CD4-positive, alpha-beta memory T cell (primary cell): ENCODE data around the gene NPAS2. TPM values are rescaled to one million over a fixed set of nuclear protein-coding genes. Genes with fewer than 3 reads are reported as not detected.

Experiments
- CTCF ChIA-PET: fragments of 350-600 bp; sonication (Branson Sonifier 250); formaldehyde crosslinking; loops from one replicate; lab custom pipeline; 2021; ENCODE audit warnings: inconsistent platforms; ENCODE audit not compliant: partially characterized antibody; lab: Charles Lee
- POLR2A ChIA-PET: fragments of 350-600 bp; sonication (Branson Sonifier 250); formaldehyde crosslinking; loops from one replicate; lab custom pipeline; 2021; ENCODE audit not compliant: partially characterized antibody; lab: Charles Lee
- DNase-seq, 5 donors: peaks; one replicate each; pipeline versions ENCODE4 v3.0.0 to v3.0.0-alpha.2; 2020 to 2022; ENCODE audit warnings: mixed read lengths in 1 of 5
- H3K27ac ChIP-seq: one replicate; pipeline ENCODE4 v1.7.0; 2013; ENCODE audit warnings: low read depth, low read length
- H3K27me3 ChIP-seq: 2 replicates; pipeline ENCODE4 v1.7.0; 2013; ENCODE audit warnings: mild to moderate bottlenecking, low read length, moderate library complexity; ENCODE audit not compliant: insufficient read depth
- H3K36me3 ChIP-seq: 2 replicates; pipeline ENCODE4 v1.7.0; 2013; ENCODE audit warnings: mild to moderate bottlenecking, low read length, moderate library complexity; ENCODE audit not compliant: insufficient read depth
- H3K4me1 ChIP-seq: 2 replicates; pipeline ENCODE4 v1.7.0; 2013; ENCODE audit warnings: mild to moderate bottlenecking, low read length, moderate library complexity; ENCODE audit not compliant: insufficient read depth
- H3K4me3 ChIP-seq, 2 donors: one replicate each; pipeline ENCODE4 v1.7.0; 2013; ENCODE audit warnings: low read length in 2 of 2, mild to moderate bottlenecking in 1 of 2
- H3K9me3 ChIP-seq, 2 donors: one replicate each; pipeline ENCODE4 v1.7.0; 2013; ENCODE audit warnings: low read length in 2 of 2, control low read depth in 1 of 2; ENCODE audit not compliant: control insufficient read depth in 1 of 2
- H3K27ac Mint-ChIP-seq, 7 donors: one replicate each; pipeline ENCODE4 v1.8.0; 2020 to 2021; ENCODE audit warnings: mixed read lengths in 7 of 7, mild to moderate bottlenecking in 6 of 7, inconsistent platforms in 3 of 7, moderate library complexity in 3 of 7
- H3K27me3 Mint-ChIP-seq, 2 donors: one replicate each; pipeline ENCODE4 v1.8.0; 2020 to 2021; ENCODE audit warnings: mixed read lengths in 2 of 2
- H3K36me3 Mint-ChIP-seq, 2 donors: one replicate each; pipeline ENCODE4 v1.8.0; 2020 to 2021; ENCODE audit warnings: mixed read lengths in 2 of 2, inconsistent platforms in 1 of 2, mild to moderate bottlenecking in 1 of 2
- H3K4me1 Mint-ChIP-seq, 4 donors: one replicate each; pipeline ENCODE4 v1.8.0; 2020 to 2021; ENCODE audit warnings: mixed read lengths in 4 of 4, mild to moderate bottlenecking in 1 of 4
- H3K4me3 Mint-ChIP-seq, 8 donors: one replicate each; pipeline ENCODE4 v1.8.0; 2020 to 2021; ENCODE audit warnings: mixed read lengths in 8 of 8, mild to moderate bottlenecking in 7 of 8, moderate library complexity in 6 of 8, inconsistent platforms in 3 of 8
- H3K9me3 Mint-ChIP-seq, 8 donors: one replicate each; pipeline ENCODE4 v1.8.0; 2020 to 2021; ENCODE audit warnings: mixed read lengths in 8 of 8, mild to moderate bottlenecking in 5 of 8, inconsistent platforms in 3 of 8, moderate library complexity in 1 of 8
- intact Hi-C: fragments of 100-400 bp; cut with micrococcal nuclease; formaldehyde crosslinking; loops from one replicate; pipeline ENCODE4 v1.15.1; 2023
- polyA plus RNA-seq, 2 donors: library from polyadenylated mRNA; unstranded; fragments of 300-500 nt; fragmentation: Illumina TruSeq; gene quantifications; one replicate each; pipeline ENCODE4 v1.2.3, GENCODE V29; 2021
- total RNA-seq, 2 experiments: library from RNA; stranded (reverse); gene quantifications; one replicate each; pipeline ENCODE4 v1.2.3, GENCODE V29; 2021

Gene NPAS2
- total and polyA plus RNA-seq, 4 experiments from 2014 or later = 0.79 to 2.6 (median 2.1) TPM; not detected in 1

DNA sequence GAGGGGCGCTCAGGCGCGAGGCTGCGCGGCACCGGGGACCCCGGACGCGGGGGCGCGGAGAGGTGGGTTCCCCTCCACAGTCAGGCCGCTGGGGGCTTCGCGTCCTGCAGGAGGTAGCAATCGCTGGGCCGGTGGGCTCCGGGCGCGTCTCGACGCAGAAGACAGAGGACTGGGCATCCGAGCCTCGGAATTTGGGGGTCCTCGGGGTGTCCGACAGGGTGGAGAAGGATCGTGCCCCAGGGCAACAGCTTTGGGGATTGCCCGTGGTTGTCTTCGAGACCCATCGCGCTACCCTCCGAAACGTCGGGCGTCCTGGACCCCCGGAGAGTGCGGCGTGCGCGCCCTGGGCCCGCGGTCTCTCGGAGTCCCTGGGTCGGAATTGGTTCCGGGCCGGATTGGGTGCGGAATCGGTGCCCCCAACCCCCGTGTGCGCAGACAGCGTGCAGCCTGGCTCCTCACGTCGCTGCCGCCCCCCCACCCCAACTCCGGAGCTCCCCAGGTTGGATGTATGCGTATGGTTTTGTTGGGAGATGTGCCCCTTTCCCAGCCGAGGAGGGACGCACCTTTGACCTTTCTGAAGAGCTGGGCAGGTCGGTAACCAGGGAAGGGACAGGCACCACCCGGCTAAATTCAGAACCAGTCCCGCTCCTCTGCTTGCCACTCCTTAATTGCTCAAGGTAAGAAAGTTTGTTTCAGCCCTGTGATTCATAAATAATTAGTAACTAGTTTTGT lies 750 bp downstream of the NPAS2 start:
- Histone ChIP-seq H3K4me1 (peaks cover 12% of the 10 kb centered on the region), H3K27me3 (peaks cover 14% of the 10 kb centered on the region), H3K9me3 (no peaks in the 10 kb centered on the region), H3K36me3 (no peaks in the 10 kb centered on the region), H3K4me3 (peak overlapping the region in 1 of 2 donors; percentile 32), H3K27ac (no peak overlapping the region)
- intact Hi-C loops = loop anchor here (1.0 kb wide), 1 partner anchor 210 kb away; no protein-coding TSS in a partner anchor
- peaks cover 32% of the 10 kb centered on the region in 2 donors for H3K27me3 Mint-ChIP-seq
- ChIA-PET POLR2A (no interaction called here), CTCF (no interaction called here)
- no peaks in the 10 kb centered on the region for H3K36me3 Mint-ChIP-seq
- peaks cover 4 to 19% (median 12%) of the 10 kb centered on the region in 4 donors for H3K4me1 Mint-ChIP-seq
- no peak overlapping the region for H3K27ac Mint-ChIP-seq
- no peak for DNase-seq
- peak overlapping the region; percentile 52 to 73 (median 55) for H3K4me3 Mint-ChIP-seq
- no peaks in the 10 kb centered on the region for H3K9me3 Mint-ChIP-seq

- no peaks in the 10 kb centered on the region for H3K9me3 ChIP-seq
- peaks cover 12% of the 10 kb centered on the region for H3K4me1 ChIP-seq
- H3K27ac ChIP-seq = no peak overlapping the region
- POLR2A ChIA-PET = no interaction called here
- H3K27ac Mint-ChIP-seq = no peak overlapping the region
- no peaks in the 10 kb centered on the region for H3K9me3 Mint-ChIP-seq
- peaks cover 32 to 34% of the 10 kb centered on the region in 2 donors for H3K27me3 Mint-ChIP-seq
- CTCF ChIA-PET = no interaction called here
- H3K4me3 Mint-ChIP-seq = peak overlapping the region; percentile 52 to 75 (median 60)
- intact Hi-C loops = no loop called here
- no peaks in the 10 kb centered on the region for H3K36me3 Mint-ChIP-seq
- no peak for DNase-seq
- no peak overlapping the region for H3K4me3 ChIP-seq
- no peaks in the 10 kb centered on the region for H3K36me3 ChIP-seq
- peaks cover 4 to 19% (median 12%) of the 10 kb centered on the region in 4 donors for H3K4me1 Mint-ChIP-seq
- peaks cover 14% of the 10 kb centered on the region for H3K27me3 ChIP-seq
These were observed 1.4 kb downstream of the NPAS2 start for GRCh38 chr2:100821255-100821910.

GRCh38 chr2:100821911-100822265 lies 1.9 kb downstream of the NPAS2 start:
- no peak overlapping the region for H3K27ac ChIP-seq
- POLR2A ChIA-PET = no interaction called here
- Mint-ChIP-seq H3K27ac (no peak overlapping the region), H3K36me3 (no peaks in the 10 kb centered on the region), H3K9me3 (no peaks in the 10 kb centered on the region), H3K27me3 (peaks cover 32 to 34% of the 10 kb centered on the region in 2 donors), H3K4me1 (peaks cover 4 to 19% (median 12%) of the 10 kb centered on the region in 4 donors), H3K4me3 (peak overlapping the region in 4 of 8 donors; percentile 44 to 75 (median 56))
- no peak for DNase-seq
- H3K36me3 ChIP-seq = no peaks in the 10 kb centered on the region
- intact Hi-C loops = no loop called here
- H3K4me1 ChIP-seq = peaks cover 12% of the 10 kb centered on the region
- CTCF ChIA-PET = no interaction called here
- H3K27me3 ChIP-seq = peaks cover 14% of the 10 kb centered on the region
- H3K4me3 ChIP-seq = no peak overlapping the region
- H3K9me3 ChIP-seq = no peaks in the 10 kb centered on the region

DNA sequence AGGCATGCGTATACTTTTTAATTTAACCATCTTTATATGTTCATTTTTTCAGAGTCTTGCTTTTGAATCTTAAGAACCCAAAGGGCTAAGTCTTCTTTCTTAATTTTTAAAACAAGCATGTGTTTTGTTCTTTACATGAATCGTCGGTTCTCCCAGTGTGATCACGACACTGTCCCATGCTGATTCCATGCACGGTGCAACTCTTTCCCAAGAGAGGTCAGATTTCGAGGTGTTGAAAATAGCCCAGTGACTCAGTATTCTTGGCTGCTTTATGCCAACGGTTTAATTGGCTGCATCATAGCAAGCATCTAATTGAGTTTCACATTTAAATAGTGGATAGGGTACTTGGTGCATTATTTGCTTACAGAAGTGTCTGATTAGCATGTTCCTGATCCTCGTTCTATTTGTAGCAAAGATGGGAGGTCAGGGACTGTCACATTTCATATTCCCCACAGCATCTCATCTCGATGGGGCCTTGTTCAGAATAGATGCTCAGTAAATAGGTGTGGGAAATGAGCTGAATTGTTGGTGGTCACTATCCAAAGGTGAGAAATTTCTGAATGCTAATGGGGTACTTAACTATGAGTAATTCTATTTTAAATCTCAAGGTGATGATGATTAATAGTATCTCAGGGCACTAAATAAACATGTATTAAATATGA lies 2.8 kb downstream of the NPAS2 start:
- no peaks in the 10 kb centered on the region for H3K9me3 ChIP-seq
- intact Hi-C loops = no loop called here
- H3K4me1 ChIP-seq = peaks cover 12% of the 10 kb centered on the region
- CTCF ChIA-PET = no interaction called here
- H3K27ac Mint-ChIP-seq = no peak overlapping the region
- no peaks in the 10 kb centered on the region for H3K36me3 ChIP-seq
- peaks cover 4 to 17% (median 12%) of the 10 kb centered on the region in 4 donors for H3K4me1 Mint-ChIP-seq
- no peak overlapping the region for H3K27ac ChIP-seq
- DNase-seq = no peak
- H3K4me3 Mint-ChIP-seq = no peak overlapping the region
- no peaks in the 10 kb centered on the region for H3K36me3 Mint-ChIP-seq
- H3K27me3 Mint-ChIP-seq = peaks cover 27 to 30% of the 10 kb centered on the region in 2 donors
- POLR2A ChIA-PET = no interaction called here
- H3K4me3 ChIP-seq = no peak overlapping the region
- H3K9me3 Mint-ChIP-seq = peaks cover 0 to 4% (median 0%) of the 10 kb centered on the region in 8 donors
- peaks cover 14% of the 10 kb centered on the region for H3K27me3 ChIP-seq

DNA sequence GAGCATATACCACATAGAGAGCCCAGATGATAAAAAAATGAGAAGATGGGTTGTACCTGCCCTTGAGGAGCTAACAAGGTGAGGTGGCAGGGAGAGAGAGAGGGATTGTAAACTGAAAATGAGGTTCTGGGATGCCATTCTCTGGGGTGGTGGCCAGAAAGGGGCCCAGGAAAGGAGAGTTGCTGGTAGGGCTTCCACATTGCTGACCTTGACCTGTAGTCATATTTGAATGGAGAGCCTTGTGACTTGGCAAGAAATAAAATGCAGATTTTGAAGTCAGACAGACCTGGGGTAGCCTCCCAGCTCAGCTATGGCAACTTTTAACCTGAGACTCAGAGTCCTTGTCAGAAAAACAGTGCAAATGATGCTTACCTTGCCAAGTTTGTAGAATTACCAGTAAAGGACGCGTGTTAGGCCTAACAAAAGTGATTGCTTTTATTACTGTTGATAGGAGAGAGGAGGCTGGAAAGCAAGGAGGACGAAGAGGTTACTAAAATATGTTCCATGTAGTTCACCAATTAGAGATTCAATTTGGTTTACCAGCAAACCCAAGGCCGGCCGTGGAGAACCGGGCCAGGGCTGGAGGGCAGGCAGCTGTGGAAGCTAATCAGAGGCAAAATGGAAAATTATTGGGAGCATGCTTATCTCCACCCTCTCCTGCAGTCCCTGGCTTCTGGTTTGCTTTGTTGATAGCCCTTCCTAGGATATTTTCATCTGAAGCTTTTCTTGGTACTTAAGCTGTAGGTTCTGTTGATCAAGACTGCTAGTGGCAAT lies 3.9 kb downstream of the NPAS2 start:
- POLR2A ChIA-PET = no interaction called here
- CTCF ChIA-PET = no interaction called here

GRCh38 chr2:100824842-100825241 lies 4.9 kb downstream of the NPAS2 start:
- ChIA-PET CTCF (no interaction called here), POLR2A (no interaction called here)
- Histone ChIP-seq H3K9me3 (no peaks in the 10 kb centered on the region), H3K27ac (no peak overlapping the region), H3K4me1 (peaks cover 6% of the 10 kb centered on the region), H3K36me3 (no peaks in the 10 kb centered on the region), H3K27me3 (peaks cover 14% of the 10 kb centered on the region), H3K4me3 (no peak overlapping the region)
- intact Hi-C loops = no loop called here
- DNase-seq = no peak
- Mint-ChIP-seq H3K9me3 (peaks cover 0 to 14% (median 10%) of the 10 kb centered on the region in 8 donors), H3K4me3 (no peak overlapping the region), H3K36me3 (peaks cover 0 to 3% of the 10 kb centered on the region in 2 donors), H3K4me1 (peaks cover 4 to 9% (median 6%) of the 10 kb centered on the region in 4 donors), H3K27ac (no peak overlapping the region), H3K27me3 (peaks cover 18 to 27% of the 10 kb centered on the region in 2 donors)

More for the DNA sequence above, 3.9 kb downstream of the NPAS2 start:
- no peak overlapping the region for H3K4me3 Mint-ChIP-seq
- Histone ChIP-seq H3K4me1 (peaks cover 10% of the 10 kb centered on the region), H3K9me3 (no peaks in the 10 kb centered on the region), H3K36me3 (no peaks in the 10 kb centered on the region), H3K27me3 (peaks cover 14% of the 10 kb centered on the region), H3K4me3 (no peak overlapping the region), H3K27ac (no peak overlapping the region)
- peak overlapping the region in 1 of 7 donors; percentile 11 for H3K27ac Mint-ChIP-seq
- H3K4me1 Mint-ChIP-seq = peaks cover 4 to 9% (median 6%) of the 10 kb centered on the region in 4 donors
- H3K27me3 Mint-ChIP-seq = peaks cover 18 to 25% of the 10 kb centered on the region in 2 donors
- intact Hi-C loops = no loop called here
- H3K9me3 Mint-ChIP-seq = peaks cover 0 to 12% (median 9%) of the 10 kb centered on the region in 8 donors
- DNase-seq = no peak
- H3K36me3 Mint-ChIP-seq = peaks cover 0 to 3% of the 10 kb centered on the region in 2 donors
